Mucosa of descending colon (tissue), 3 donors: ENCODE measurements around the gene ASMTL. TPM values are rescaled to one million over a fixed set of nuclear protein-coding genes. Genes with fewer than 3 reads are reported as not detected.

Source experiments
- ATAC-seq: fragments of 200-7000 bp; cut with Tn5 transposase; one replicate; pipeline ENCODE4 v1.9.1; 2020; ENCODE audit warnings: mild to moderate bottlenecking, moderate library complexity
- DNase-seq, 3 donors: peaks; one replicate each; pipeline ENCODE4 v3.0.0-alpha.2; 2020
- H3K36me3 ChIP-seq: fragments of 200-600 bp; one replicate; pipeline ENCODE4 v1.8.0; 2021; ENCODE audit warnings: low read depth, mild to moderate bottlenecking
- H3K4me1 ChIP-seq: fragments of 200-600 bp; one replicate; pipeline ENCODE4 v1.8.0; 2021; ENCODE audit warnings: low read depth, mild to moderate bottlenecking
- H3K4me3 ChIP-seq: fragments of 200-600 bp; one replicate; pipeline ENCODE4 v1.8.0; 2021; ENCODE audit warnings: mild to moderate bottlenecking
- H3K9me3 ChIP-seq: fragments of 200-600 bp; one replicate; pipeline ENCODE4 v1.8.0; 2021; ENCODE audit warnings: mild to moderate bottlenecking
- CTCF ChIP-seq: fragments of 200-600 bp; IDR thresholded peaks from one replicate; pipeline ENCODE4 v1.8.0; 2022; ENCODE audit warnings: antibody characterized with exemption, mild to moderate bottlenecking
- intact Hi-C, 2 donors: fragments of 100-400 bp; cut with DNase I in 1 of 2; cut with micrococcal nuclease in 1 of 2; formaldehyde crosslinking; loops; one replicate each; pipeline versions ENCODE4 v1.11.0 to v1.11.1; 2022; cut with DNase I, micrococcal nuclease
- total RNA-seq, 3 donors: library from RNA; stranded (reverse); fragmentation: NEBNext Ultra II Directional in 2 of 3; extraction: Animal tissue kit (Norgen Biotek cat#: 25700) in 2 of 3; gene quantifications; one replicate each; pipeline versions ENCODE4 v1.2.1 to v1.2.4, GENCODE V29; 2021 to 2023
- donor health status: DM: no; HTN: no; CAD: no; lungs with moderate emphysema.
- donor health status: DM: no; HTN: no; CAD: no.
- donor health status: DM: no; HTN: yes; CAD: no.

The ASMTL gene
- total RNA-seq, 3 donors from 2014 or later = 15.6 to 32.0 (median 18.8) TPM

GRCh38 chrX:1389181-1389992 lies 63.3 kb downstream of the ASMTL start:
- Histone ChIP-seq H3K4me1 (peaks cover 17% of the 10 kb centered on the region), H3K4me3 (no peak overlapping the region), H3K9me3 (no peaks in the 10 kb centered on the region), H3K36me3 (peaks cover 16% of the 10 kb centered on the region)
- no peak for TF ChIP-seq CTCF
- intact Hi-C loops = no loop called here
- ATAC-seq (no peak), DNase-seq (peak in 2 of 3 donors; percentile 29 to 48)

GRCh38 chrX:1388651-1389050 lies 64.1 kb downstream of the ASMTL start:
- intact Hi-C loops = no loop called here
- no peak for TF ChIP-seq CTCF
- no peaks in the 10 kb centered on the region for H3K9me3 ChIP-seq
- peaks cover 15% of the 10 kb centered on the region for H3K4me1 ChIP-seq
- peak in 1 of 3 donors; percentile 4 for DNase-seq
- no peak overlapping the region for H3K4me3 ChIP-seq
- peaks cover 16% of the 10 kb centered on the region for H3K36me3 ChIP-seq
- ATAC-seq = no peak

GRCh38 chrX:1387141-1387776 lies 65.5 kb downstream of the ASMTL start:
- H3K4me1 ChIP-seq = peaks cover 17% of the 10 kb centered on the region
- DNase-seq = peak in 1 of 3 donors; percentile 30
- no peak for ATAC-seq
- H3K4me3 ChIP-seq = no peak overlapping the region
- no peaks in the 10 kb centered on the region for H3K9me3 ChIP-seq
- intact Hi-C loops = no loop called here
- H3K36me3 ChIP-seq = peaks cover 15% of the 10 kb centered on the region
- no peak for TF ChIP-seq CTCF

- peaks cover 12% of the 10 kb centered on the region for H3K36me3 ChIP-seq
- no peak overlapping the region for H3K4me3 ChIP-seq
- ATAC-seq (no peak), DNase-seq (peak in 2 of 3 donors; percentile 10 to 24)
- peaks cover 20% of the 10 kb centered on the region for H3K4me1 ChIP-seq
- intact Hi-C loops = no loop called here
- no peak for TF ChIP-seq CTCF
- H3K9me3 ChIP-seq = no peaks in the 10 kb centered on the region
Observed at GRCh38 chrX:1386338-1387127, 66.2 kb downstream of the ASMTL start.

- H3K9me3 ChIP-seq = no peaks in the 10 kb centered on the region
- intact Hi-C loops = no loop called here
- H3K4me3 ChIP-seq = no peak overlapping the region
- ATAC-seq (no peak), DNase-seq (peak in 2 of 3 donors; percentile 9 to 34)
- H3K4me1 ChIP-seq = peaks cover 13% of the 10 kb centered on the region
- TF ChIP-seq CTCF = no peak
- peaks cover 12% of the 10 kb centered on the region for H3K36me3 ChIP-seq
Observed at GRCh38 chrX:1385253-1386223, 67.2 kb downstream of the ASMTL start.
